Caco-2 (cell line): ENCODE results near the gene PPFIA1. TPM values are rescaled to one million over a fixed set of nuclear protein-coding genes. Genes with fewer than 3 reads are reported as not detected.

Experiments used
- BruUV-seq: library from RNA; stranded (reverse); fragments of 400-500 nt; replicated peaks from 2 replicates; lab custom pipeline; 2021; lab: Mats Ljungman, UMichigan
- CTCF ChIA-PET: fragments of 300-600 bp; sonication (Branson Sonifier 250); formaldehyde crosslinking; loops from one replicate; lab custom pipeline; 2022; ENCODE audit warnings: antibody characterized with exemption; lab: Charles Lee
- POLR2A ChIA-PET: fragments of 300-600 bp; sonication (Branson Sonifier 250); formaldehyde crosslinking; loops from one replicate; lab custom pipeline; 2022; ENCODE audit warnings: antibody characterized with exemption; lab: Charles Lee
- DNase-seq, 2 experiments: peaks; one replicate each; pipeline versions ENCODE4 v3.0.0 to v3.0.0-alpha.2; 2020 to 2022
- H3K27me3 ChIP-seq: replicated peaks from 2 replicates; pipeline ENCODE4 v1.6.0; 2011; ENCODE audit warnings: low read length; ENCODE audit not compliant: control insufficient read depth, insufficient read depth
- H3K36me3 ChIP-seq: 2 replicates; pipeline ENCODE4 v1.5.1; 2011; ENCODE audit warnings: low read length; ENCODE audit not compliant: control insufficient read depth, insufficient read depth
- H3K4me1 ChIP-seq: fragments of 250-450 bp; sonication (Bioruptor Pico); 2 replicates; pipeline ENCODE4 v1.5.1; 2020; ENCODE audit warnings: mild to moderate bottlenecking
- H3K4me3 ChIP-seq: 2 replicates; pipeline ENCODE4 v1.5.1; 2011; ENCODE audit warnings: low read depth, mild to moderate bottlenecking, control low read depth, low read length
- H3K9me3 ChIP-seq: fragments of 250-450 bp; sonication (Bioruptor Pico); 2 replicates; pipeline ENCODE4 v1.5.1; 2020; ENCODE audit warnings: mild to moderate bottlenecking, moderate library complexity
- H3K27ac Mint-ChIP-seq: one replicate; pipeline ENCODE4 v1.8.0; 2022; ENCODE audit warnings: mixed read lengths; ENCODE audit not compliant: unreplicated experiment
- H3K27me3 Mint-ChIP-seq: one replicate; pipeline ENCODE4 v1.8.0; 2022; ENCODE audit warnings: mixed read lengths; ENCODE audit not compliant: insufficient read depth, unreplicated experiment
- H3K36me3 Mint-ChIP-seq: one replicate; pipeline ENCODE4 v1.8.0; 2022; ENCODE audit warnings: mild to moderate bottlenecking, mixed read lengths; ENCODE audit not compliant: insufficient read depth, unreplicated experiment
- H3K4me1 Mint-ChIP-seq: one replicate; pipeline ENCODE4 v1.8.0; 2022; ENCODE audit warnings: low read depth, mixed read lengths; ENCODE audit not compliant: unreplicated experiment
- H3K4me3 Mint-ChIP-seq: one replicate; pipeline ENCODE4 v1.8.0; 2022; ENCODE audit warnings: mild to moderate bottlenecking, moderate library complexity, mixed read lengths; ENCODE audit not compliant: unreplicated experiment
- H3K9me3 Mint-ChIP-seq: one replicate; pipeline ENCODE4 v1.8.0; 2022; ENCODE audit warnings: mixed read lengths; ENCODE audit not compliant: unreplicated experiment
- CTCF ChIP-seq, 2 experiments: fragments of 200-600 bp in 1 of 2; IDR thresholded peaks; 1 replicate in 1 of 2; 2 replicates in 1 of 2; pipeline versions ENCODE4 v1.5.1 to v1.8.0; 2011 to 2022; ENCODE audit warnings: antibody characterized with exemption in 1 of 2, control low read depth in 1 of 2, inconsistent platforms in 1 of 2, low read depth in 1 of 2, low read length in 1 of 2, mild to moderate bottlenecking in 1 of 2, moderate library complexity in 1 of 2; ENCODE audit not compliant: insufficient read depth in 1 of 2, severe bottlenecking in 1 of 2, unreplicated experiment in 1 of 2
- intact Hi-C: fragments of 100-400 bp; cut with micrococcal nuclease; formaldehyde crosslinking; loops from one replicate; pipeline ENCODE4 v1.10.0; 2022; ENCODE audit not compliant: unreplicated experiment
- total RNA-seq: library from RNA; stranded (reverse); gene quantifications from 2 replicates; pipeline ENCODE4 v1.2.3, GENCODE V29; 2022

PPFIA1 gene
- total RNA-seq, 1 experiment from 2014 or later: 148 TPM

- H3K27me3 ChIP-seq: no peaks in the 10 kb centered on the region
- intact Hi-C loops: no loop called here
- ChIA-PET POLR2A (no interaction called here), CTCF (no interaction called here)
- peak in 1 of 2 experiments; percentile 32 for DNase-seq
- TF ChIP-seq CTCF (IDR thresholded peaks at IDR 0.05; ENCODE audit: insufficient read depth in 1 of 2, low read depth in 1 of 2, low read length in 1 of 2, severe bottlenecking in 1 of 2, unreplicated experiment in 1 of 2): no peak
- peaks cover 2% of the 10 kb centered on the region; the same call in 1 of the 2 replicates for H3K36me3 ChIP-seq
- peaks cover 7% of the 10 kb centered on the region; the same call in 1 of the 2 replicates for H3K4me1 ChIP-seq
- H3K4me3 ChIP-seq: no peak overlapping the region
- H3K4me1 Mint-ChIP-seq: peaks cover 16% of the 10 kb centered on the region
- no peaks in the 10 kb centered on the region for H3K27me3 Mint-ChIP-seq
- no peak overlapping the region for H3K27ac Mint-ChIP-seq
- BruUV-seq: no TSS peak
- H3K9me3 ChIP-seq: no peaks in the 10 kb centered on the region
- H3K9me3 Mint-ChIP-seq: no peaks in the 10 kb centered on the region
- H3K36me3 Mint-ChIP-seq: peaks cover 83% of the 10 kb centered on the region
- no peak overlapping the region for H3K4me3 Mint-ChIP-seq
Measured at GRCh38 chr11:70394211-70394950, 123.9 kb downstream of the PPFIA1 start.

- peaks cover 4% of the 10 kb centered on the region; the same call in 1 of the 2 replicates for H3K36me3 ChIP-seq
- Mint-ChIP-seq H3K36me3 (peaks cover 73% of the 10 kb centered on the region), H3K4me3 (peak overlapping the region; percentile 81), H3K4me1 (peaks cover 20% of the 10 kb centered on the region), H3K9me3 (no peaks in the 10 kb centered on the region), H3K27me3 (no peaks in the 10 kb centered on the region), H3K27ac (peak overlapping the region; percentile 85)
- peak; percentile 71 to 78 for DNase-seq
- no peak for TF ChIP-seq CTCF (IDR thresholded peaks at IDR 0.05; ENCODE audit: insufficient read depth in 1 of 2, low read depth in 1 of 2, low read length in 1 of 2, severe bottlenecking in 1 of 2, unreplicated experiment in 1 of 2)
- CTCF ChIA-PET: interaction anchor here (0.6 to 0.7 kb wide), 2 partner anchors 76 to 431 kb away, joined by 3 to 8 read pairs; no protein-coding TSS in a partner anchor
- TSS peak; percentile 44 for BruUV-seq
- peaks cover 22% of the 10 kb centered on the region for H3K4me1 ChIP-seq
- H3K9me3 ChIP-seq: no peaks in the 10 kb centered on the region
- peak overlapping the region; percentile 93 for H3K4me3 ChIP-seq
- H3K27me3 ChIP-seq: no peaks in the 10 kb centered on the region
- intact Hi-C loops: no loop called here
- POLR2A ChIA-PET: interaction anchor here (0.6 kb wide), 3 partner anchors 41 to 423 kb away, joined by 3 to 5 read pairs (median 4); no protein-coding TSS in a partner anchor
Measured at GRCh38 chr11:70397336-70397982, 127.0 kb downstream of the PPFIA1 start.
